ENCODE data around the gene KLF3. TPM values are rescaled to one million over a fixed set of nuclear protein-coding genes. Genes with fewer than 3 reads are reported as not detected.

KLF3 gene
- total RNA-seq, 1 donor from 2014 or later, result 62.0 TPM

DNA sequence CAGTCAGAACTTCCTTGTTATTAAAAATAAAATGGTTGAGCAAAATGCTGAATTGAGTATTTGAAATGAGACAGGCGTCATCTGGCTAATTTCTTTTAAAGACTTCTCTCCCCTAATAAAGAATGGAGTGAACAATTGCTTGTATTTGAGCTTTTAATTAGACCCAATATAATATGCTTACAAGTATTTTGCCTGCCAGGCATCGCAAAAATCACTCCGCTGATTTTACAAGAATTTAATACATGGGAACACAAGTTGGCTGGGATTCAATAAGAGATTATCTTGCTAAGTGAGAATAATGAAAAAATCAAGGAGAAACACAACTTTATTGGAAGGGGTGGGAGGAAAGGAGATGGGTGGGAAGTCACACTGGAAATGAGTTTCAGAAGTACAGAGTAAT, 52.3 kb downstream of the KLF3 start:
- Mint-ChIP-seq H3K36me3 (no peaks in the 10 kb centered on the region), H3K27me3 (no peaks in the 10 kb centered on the region), H3K4me1 (ENCODE audit: unreplicated experiment) (peaks cover 6% of the 10 kb centered on the region), H3K27ac (no peak overlapping the region), H3K4me3 (no peak overlapping the region), H3K9me3 (peaks cover 4% of the 10 kb centered on the region)
- TF ChIP-seq CTCF (conservative IDR thresholded peaks at IDR 0.05), result no peak
- no peak for DNase-seq (ENCODE audit: extremely low spot score, unreplicated experiment)

DNA sequence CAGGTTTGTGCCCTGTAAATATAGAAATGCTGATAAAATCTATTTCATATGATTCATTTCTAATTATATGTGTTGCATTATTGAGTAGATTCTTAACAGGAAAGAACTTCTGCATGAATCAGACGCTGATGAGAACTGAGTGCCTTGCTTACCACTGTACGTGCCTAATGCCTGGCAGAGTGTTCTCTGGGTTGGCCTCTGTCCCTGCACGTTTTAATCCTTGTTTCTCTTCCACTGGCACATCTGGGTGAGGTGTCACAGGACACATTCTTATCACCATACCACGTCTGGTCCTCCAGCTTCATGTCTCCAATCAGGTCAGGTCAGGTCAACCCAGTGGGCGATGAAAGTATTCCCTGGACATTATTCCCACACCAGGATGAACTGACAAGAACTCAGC, 53.6 kb downstream of the KLF3 start:
- H3K9me3 Mint-ChIP-seq, result peaks cover 4% of the 10 kb centered on the region
- no peaks in the 10 kb centered on the region for H3K36me3 Mint-ChIP-seq
- no peak for TF ChIP-seq CTCF (conservative IDR thresholded peaks at IDR 0.05)
- H3K27me3 Mint-ChIP-seq, result no peaks in the 10 kb centered on the region
- H3K4me1 Mint-ChIP-seq (ENCODE audit: unreplicated experiment), result peaks cover 6% of the 10 kb centered on the region
- no peak overlapping the region for H3K27ac Mint-ChIP-seq
- H3K4me3 Mint-ChIP-seq, result no peak overlapping the region
- DNase-seq (ENCODE audit: extremely low spot score, unreplicated experiment), result no peak

DNA sequence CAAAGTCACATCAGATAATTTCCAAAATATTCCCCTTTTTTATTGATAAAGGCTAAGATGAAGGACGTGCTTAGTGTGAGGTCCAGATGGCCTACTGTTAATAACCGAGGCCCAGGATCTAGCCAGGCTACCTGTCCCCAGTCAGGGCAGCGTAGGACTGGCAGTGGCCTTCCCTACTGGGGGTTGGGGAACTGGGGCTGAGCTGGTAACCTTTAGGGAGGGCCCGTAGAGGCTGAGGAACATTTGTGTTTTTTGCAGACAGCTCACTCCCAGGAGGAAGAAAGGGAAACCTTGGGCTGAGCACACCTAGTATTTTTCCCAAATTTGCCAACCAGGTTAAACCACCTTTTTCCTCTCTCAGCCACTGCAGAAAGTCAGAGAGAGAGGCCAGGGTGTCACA, 59.1 kb downstream of the KLF3 start:
- Mint-ChIP-seq H3K4me3 (no peak overlapping the region), H3K36me3 (no peaks in the 10 kb centered on the region), H3K27ac (no peak overlapping the region), H3K4me1 (ENCODE audit: unreplicated experiment) (peaks cover 14% of the 10 kb centered on the region), H3K9me3 (no peaks in the 10 kb centered on the region), H3K27me3 (no peaks in the 10 kb centered on the region)
- no peak for TF ChIP-seq CTCF (conservative IDR thresholded peaks at IDR 0.05)
- no peak for DNase-seq (ENCODE audit: extremely low spot score, unreplicated experiment)

DNA sequence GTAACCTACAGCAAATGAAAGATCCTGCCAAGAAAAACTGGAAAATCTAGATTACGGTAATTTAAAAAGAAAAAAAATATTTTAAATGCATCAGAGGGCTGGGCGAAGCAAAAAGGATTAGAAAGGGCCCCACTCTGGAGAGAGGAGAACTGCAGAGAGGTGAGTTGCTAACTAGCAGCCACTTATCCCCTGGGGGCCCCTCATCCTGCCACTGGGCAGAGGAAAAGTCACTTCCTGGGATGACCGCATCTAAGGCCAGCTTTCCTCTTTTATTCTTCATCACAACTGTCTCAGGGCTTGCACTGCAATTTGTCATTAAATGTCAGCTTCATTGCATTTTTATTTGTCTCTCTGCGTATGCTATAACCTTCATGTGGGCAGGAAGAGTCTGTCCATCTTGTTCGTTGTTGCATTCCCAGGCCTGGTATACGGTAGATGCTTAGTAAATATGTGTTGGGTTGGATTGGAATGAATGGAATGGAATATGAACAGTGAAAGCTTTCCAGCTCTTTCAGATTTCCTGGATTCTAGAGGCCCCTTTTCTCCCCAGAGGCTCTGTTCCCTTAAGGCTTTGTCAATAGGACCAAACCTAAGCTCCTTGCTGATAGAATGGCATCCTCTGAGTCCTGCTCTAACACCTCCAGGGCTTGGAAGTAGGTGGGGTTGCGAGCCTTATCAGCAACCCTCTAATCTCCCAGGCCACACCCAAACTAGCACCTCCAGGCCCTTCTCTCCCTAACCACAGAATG, 59.9 kb downstream of the KLF3 start:
- TF ChIP-seq CTCF (conservative IDR thresholded peaks at IDR 0.05), result no peak
- peak overlapping the region; percentile 2 for H3K4me3 Mint-ChIP-seq
- no peaks in the 10 kb centered on the region for H3K27me3 Mint-ChIP-seq
- H3K36me3 Mint-ChIP-seq, result no peaks in the 10 kb centered on the region
- peak overlapping the region; percentile 25 for H3K27ac Mint-ChIP-seq
- DNase-seq (ENCODE audit: extremely low spot score, unreplicated experiment), result no peak
- H3K9me3 Mint-ChIP-seq, result no peaks in the 10 kb centered on the region
- H3K4me1 Mint-ChIP-seq (ENCODE audit: unreplicated experiment), result peaks cover 22% of the 10 kb centered on the region

DNA sequence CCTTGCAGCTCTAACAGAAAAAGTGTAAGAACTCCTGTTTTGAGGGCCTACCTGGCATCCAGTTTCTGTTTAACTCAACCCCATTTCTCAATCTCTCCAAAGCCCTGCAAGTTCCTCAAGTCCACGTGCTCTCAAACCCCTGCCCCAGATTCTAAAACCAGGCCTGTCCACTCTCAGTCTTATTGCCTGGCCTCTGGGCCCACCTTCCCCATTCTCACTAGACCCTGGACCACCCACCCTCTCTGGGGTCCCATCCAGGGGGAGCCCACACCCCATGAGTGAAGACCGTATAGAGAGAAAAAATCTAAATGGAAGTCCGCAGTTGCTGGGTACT, 60.4 kb downstream of the KLF3 start:
- Mint-ChIP-seq H3K36me3 (no peaks in the 10 kb centered on the region), H3K27ac (peak overlapping the region; percentile 25), H3K27me3 (no peaks in the 10 kb centered on the region), H3K4me3 (no peak overlapping the region), H3K4me1 (ENCODE audit: unreplicated experiment) (peaks cover 25% of the 10 kb centered on the region), H3K9me3 (no peaks in the 10 kb centered on the region)
- TF ChIP-seq CTCF (conservative IDR thresholded peaks at IDR 0.05), result no peak
- DNase-seq (ENCODE audit: extremely low spot score, unreplicated experiment), result no peak

Data from type B pancreatic cell (in vitro differentiated cells).